Measurements from ENCODE around the gene MOSMO. TPM values are rescaled to one million over a fixed set of nuclear protein-coding genes. Genes with fewer than 3 reads are reported as not detected.

MOSMO gene
- total RNA-seq, 4 donors from 2014 or later, result 14.9 to 26.9 (median 24.1) TPM

GRCh38 chr16:22089910-22090309 lies 82.0 kb downstream of the MOSMO start:
- 100% methylated on average over 2 of the region's 4 CpGs; no CpG with 5 or more reads in 1 of the 2 donors for WGBS, 2 donors (ENCODE audit: low coverage in 1 of 2)
- H3K4me3 ChIP-seq, result no peak overlapping the region
- TF ChIP-seq EP300 (IDR thresholded peaks at IDR 0.05) (no peak), POLR2A (IDR thresholded peaks at IDR 0.05) (no peak), POLR2AphosphoS5 (IDR thresholded peaks at IDR 0.05) (no peak)
- TF ChIP-seq, protein P1, sequence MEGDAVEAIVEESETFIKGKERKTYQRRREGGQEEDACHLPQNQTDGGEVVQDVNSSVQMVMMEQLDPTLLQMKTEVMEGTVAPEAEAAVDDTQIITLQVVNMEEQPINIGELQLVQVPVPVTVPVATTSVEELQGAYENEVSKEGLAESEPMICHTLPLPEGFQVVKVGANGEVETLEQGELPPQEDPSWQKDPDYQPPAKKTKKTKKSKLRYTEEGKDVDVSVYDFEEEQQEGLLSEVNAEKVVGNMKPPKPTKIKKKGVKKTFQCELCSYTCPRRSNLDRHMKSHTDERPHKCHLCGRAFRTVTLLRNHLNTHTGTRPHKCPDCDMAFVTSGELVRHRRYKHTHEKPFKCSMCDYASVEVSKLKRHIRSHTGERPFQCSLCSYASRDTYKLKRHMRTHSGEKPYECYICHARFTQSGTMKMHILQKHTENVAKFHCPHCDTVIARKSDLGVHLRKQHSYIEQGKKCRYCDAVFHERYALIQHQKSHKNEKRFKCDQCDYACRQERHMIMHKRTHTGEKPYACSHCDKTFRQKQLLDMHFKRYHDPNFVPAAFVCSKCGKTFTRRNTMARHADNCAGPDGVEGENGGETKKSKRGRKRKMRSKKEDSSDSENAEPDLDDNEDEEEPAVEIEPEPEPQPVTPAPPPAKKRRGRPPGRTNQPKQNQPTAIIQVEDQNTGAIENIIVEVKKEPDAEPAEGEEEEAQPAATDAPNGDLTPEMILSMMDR (IDR thresholded peaks at IDR 0.05), result no peak

GRCh38 chr16:22091721-22092120 lies 83.8 kb downstream of the MOSMO start:
- WGBS, 2 donors (ENCODE audit: low coverage in 1 of 2), result 80 to 89% methylated on average over 2 to 3 of the region's 3 CpGs
- TF ChIP-seq, protein P1 (IDR thresholded peaks at IDR 0.05), result no peak
- TF ChIP-seq POLR2AphosphoS5 (IDR thresholded peaks at IDR 0.05) (no peak), EP300 (IDR thresholded peaks at IDR 0.05) (no peak), POLR2A (IDR thresholded peaks at IDR 0.05) (no peak)
- Histone ChIP-seq H3K27ac (peak overlapping the region in 1 of 4 donors; percentile 50), H3K36me3 (peaks cover 0 to 8% of the 10 kb centered on the region in 2 donors), H3K4me3 (no peak overlapping the region), H3K27me3 (peaks cover 9% of the 10 kb centered on the region), H3K4me1 (peaks cover 0 to 11% (median 6%) of the 10 kb centered on the region in 3 donors), H3K9me3 (no peaks in the 10 kb centered on the region)
- no peak for ATAC-seq

More at GRCh38 chr16:22089910-22090309, 82.0 kb downstream of the MOSMO start:
- Histone ChIP-seq H3K27ac (no peak overlapping the region), H3K9me3 (no peaks in the 10 kb centered on the region), H3K27me3 (no peaks in the 10 kb centered on the region), H3K36me3 (peaks cover 0 to 23% of the 10 kb centered on the region in 2 donors), H3K4me1 (peaks cover 0 to 11% (median 6%) of the 10 kb centered on the region in 3 donors)
- ATAC-seq, result no peak

DNA sequence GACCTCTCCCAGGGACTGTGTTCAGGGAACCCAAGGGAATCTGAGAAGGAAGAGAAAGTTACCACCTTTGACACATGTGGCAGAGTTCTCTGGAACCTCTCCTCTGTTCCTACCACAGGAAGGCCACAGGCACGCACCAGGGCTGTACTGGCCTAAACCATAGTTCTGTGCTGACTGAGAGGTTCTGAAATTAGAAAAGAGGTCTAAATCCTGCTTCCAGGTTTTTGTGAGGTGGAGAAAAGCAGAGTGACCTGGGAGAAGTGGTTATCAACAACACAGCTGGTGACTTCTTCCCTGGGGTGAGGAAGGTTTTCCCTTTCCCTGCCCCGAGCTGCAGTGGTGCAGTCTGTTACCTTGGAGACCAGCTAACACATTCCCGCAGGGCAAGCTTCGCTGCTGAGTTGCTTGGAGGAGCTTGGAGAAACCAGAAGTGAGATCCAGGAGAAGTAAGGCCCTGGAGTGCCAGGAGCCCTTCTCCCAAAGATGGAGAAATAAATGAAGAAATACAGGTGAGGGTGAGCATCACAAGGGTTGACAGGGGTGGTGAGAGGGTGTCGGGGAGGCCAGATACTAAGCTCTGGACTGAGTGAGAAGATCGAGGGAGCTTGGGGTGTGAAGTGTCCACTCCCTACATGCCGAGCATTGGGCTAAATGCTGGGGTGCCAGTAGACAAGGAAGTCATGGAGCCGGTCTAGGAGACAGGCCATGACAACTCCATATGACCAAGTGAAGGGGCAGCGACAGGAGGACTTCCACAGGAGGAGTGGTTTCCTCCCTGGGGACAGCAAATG lies 84.4 kb downstream of the MOSMO start, which contains the start of gene VWA3A:
TSS of gene VWA3A (plus strand) at position 399 of the 791 bp plus-strand sequence. CDS start at position 496, 97 bp downstream.
- Histone ChIP-seq H3K27ac (peak within 1 kb of the TSS in 1 of 4 donors; percentile 50), H3K9me3 (no peaks in the 10 kb centered on the region), H3K27me3 (peaks cover 15% of the 10 kb centered on the region), H3K36me3 (peaks cover 0 to 5% of the 10 kb centered on the region in 2 donors), H3K4me1 (peaks cover 0 to 11% (median 6%) of the 10 kb centered on the region in 3 donors), H3K4me3 (no peak within 1 kb of the TSS)
- no peak for ATAC-seq
- WGBS, 2 donors (ENCODE audit: low coverage in 1 of 2), result 41 to 57% methylated on average over 1 to 6 of the region's 9 CpGs
- TF ChIP-seq POLR2AphosphoS5 (IDR thresholded peaks at IDR 0.05), result no peak

GRCh38 chr16:22093331-22093730 lies 85.4 kb downstream of the MOSMO start:
- Histone ChIP-seq H3K4me3 (no peak overlapping the region), H3K27ac (no peak overlapping the region), H3K9me3 (no peaks in the 10 kb centered on the region), H3K27me3 (peaks cover 15% of the 10 kb centered on the region), H3K36me3 (no peaks in the 10 kb centered on the region), H3K4me1 (peaks cover 0 to 11% (median 6%) of the 10 kb centered on the region in 3 donors)
- no peak for TF ChIP-seq EP300 (IDR thresholded peaks at IDR 0.05)
- TF ChIP-seq, protein P1 (IDR thresholded peaks at IDR 0.05), result no peak
- no peak for TF ChIP-seq POLR2A (IDR thresholded peaks at IDR 0.05)
- TF ChIP-seq POLR2AphosphoS5 (IDR thresholded peaks at IDR 0.05), result no peak
- WGBS, 2 donors (ENCODE audit: low coverage in 1 of 2), result 81 to 92% methylated on average over 3 of the region's 3 CpGs
- no peak for ATAC-seq

DNA sequence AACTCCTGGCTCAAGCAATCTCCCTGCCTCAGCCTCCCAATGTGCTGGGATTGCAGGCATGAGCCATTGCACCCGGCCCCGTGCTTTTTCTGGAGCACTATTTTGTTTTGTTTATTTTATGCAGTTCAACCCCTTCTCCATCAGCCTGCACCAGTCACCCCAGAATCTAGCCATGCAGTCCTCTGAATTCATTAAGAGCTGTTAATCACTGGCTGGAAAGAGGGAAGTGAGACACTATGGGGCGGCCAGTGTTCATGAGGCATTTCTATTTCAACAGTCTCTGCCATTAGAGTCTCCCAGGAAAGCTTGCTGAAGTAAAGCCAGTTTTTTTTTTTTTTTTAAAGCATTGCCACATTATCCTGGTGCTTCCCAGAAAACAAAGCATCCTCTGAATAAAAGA lies 86.1 kb downstream of the MOSMO start:
- H3K27ac ChIP-seq, result no peak overlapping the region
- no peak for ATAC-seq
- WGBS, 2 donors (ENCODE audit: low coverage in 1 of 2), result 50 to 100% methylated on average over 1 to 3 of the region's 3 CpGs
- TF ChIP-seq POLR2AphosphoS5 (IDR thresholded peaks at IDR 0.05) (no peak), POLR2A (IDR thresholded peaks at IDR 0.05) (no peak), EP300 (IDR thresholded peaks at IDR 0.05) (no peak)
- TF ChIP-seq, protein P1 (IDR thresholded peaks at IDR 0.05), result no peak
- H3K4me1 ChIP-seq, result peaks cover 0 to 11% (median 6%) of the 10 kb centered on the region in 3 donors
- H3K4me3 ChIP-seq, result no peak overlapping the region
- no peaks in the 10 kb centered on the region for H3K9me3 ChIP-seq
- H3K27me3 ChIP-seq, result peaks cover 15% of the 10 kb centered on the region
- H3K36me3 ChIP-seq, result no peaks in the 10 kb centered on the region
